ENCODE data around the gene PTCH2. TPM values are rescaled to one million over a fixed set of nuclear protein-coding genes. Genes with fewer than 3 reads are reported as not detected.
A peak's percentile ranks its signal among the peaks of the same experiment; 100 is the strongest.

The PTCH2 gene
- total and polyA plus RNA-seq, 2 of the 13 experiments (the other 11 are each of a cell fraction or from before 2014, with no cell fraction given): 0.60 to 1.5 TPM

- TF ChIP-seq SALL1 (CRISPR knock-in tag; IDR thresholded peaks at IDR 0.05) (peak; percentile 2), ZBTB21 (CRISPR knock-in tag; IDR thresholded peaks at IDR 0.05) (no peak), ZMAT5 (CRISPR knock-in tag; IDR thresholded peaks at IDR 0.05; ENCODE audit: borderline replicate concordance, low read depth) (no peak), ZNF629 (CRISPR knock-in tag; conservative IDR thresholded peaks at IDR 0.05) (peak; percentile 26; the same call in 1 of the 2 replicates), ZNF331 (CRISPR knock-in tag; IDR thresholded peaks at IDR 0.05) (no peak), SP2 (CRISPR knock-in tag; IDR thresholded peaks at IDR 0.05) (no peak), SRSF4 (IDR thresholded peaks at IDR 0.05; ENCODE audit: low read depth, low read length, poor library complexity, severe bottlenecking) (no peak), ZNF432 (CRISPR knock-in tag; IDR thresholded peaks at IDR 0.05; ENCODE audit: borderline replicate concordance) (no peak), KLF12 (CRISPR knock-in tag; IDR thresholded peaks at IDR 0.05; ENCODE audit: borderline replicate concordance) (peak; percentile 13; the same call in 1 of the 2 replicates), NKX3-1 (CRISPR knock-in tag; IDR thresholded peaks at IDR 0.05) (no peak), NFYB (CRISPR knock-in tag; IDR thresholded peaks at IDR 0.05) (no peak), EED (CRISPR knock-in tag; IDR thresholded peaks at IDR 0.05) (no peak), SMARCC2 (IDR thresholded peaks at IDR 0.05) (no peak), POLR2AphosphoS2 (IDR thresholded peaks at IDR 0.05; ENCODE audit: low read depth, low read length) (peak; percentile 65; the same call in 1 of the 2 replicates), KAT2B (IDR thresholded peaks at IDR 0.05; ENCODE audit: borderline replicate concordance, low read depth, low read length) (no peak), ELF4 (CRISPR knock-in tag; IDR thresholded peaks at IDR 0.05; ENCODE audit: borderline replicate concordance) (no peak), ZFX (CRISPR knock-in tag; IDR thresholded peaks at IDR 0.05; ENCODE audit: low read depth) (peak; percentile 79), ZNF264 (CRISPR knock-in tag; IDR thresholded peaks at IDR 0.05) (peak; percentile 12; the same call in 1 of the 2 replicates), PBX3 (CRISPR knock-in tag; IDR thresholded peaks at IDR 0.05; ENCODE audit: borderline replicate concordance) (0 out of 2 replicates have a peak, but pooled peaks have one; percentile 25), SIN3A (IDR thresholded peaks at IDR 0.05; ENCODE audit: borderline replicate concordance, low read depth, low read length) (peak; percentile 80; the same call in 1 of the 2 replicates), ZSCAN22 (CRISPR knock-in tag; IDR thresholded peaks at IDR 0.05) (no peak), ZNF775 (CRISPR knock-in tag; IDR thresholded peaks at IDR 0.05; ENCODE audit: borderline replicate concordance) (peak; percentile 87; the same call in 1 of the 2 replicates), ZNF75D (CRISPR knock-in tag; IDR thresholded peaks at IDR 0.05; ENCODE audit: borderline replicate concordance) (no peak), ZNF10 (CRISPR knock-in tag; IDR thresholded peaks at IDR 0.05; ENCODE audit: borderline replicate concordance, low read depth) (no peak), CHD4 (IDR thresholded peaks at IDR 0.05; ENCODE audit: borderline replicate concordance, low read length) (peak; percentile 87)
- TF ChIP-seq, protein P1, sequence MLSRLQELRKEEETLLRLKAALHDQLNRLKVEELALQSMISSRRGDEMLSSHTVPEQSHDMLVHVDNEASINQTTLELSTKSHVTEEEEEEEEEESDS (CRISPR knock-in tag; IDR thresholded peaks at IDR 0.05; ENCODE audit: borderline replicate concordance): 0 out of 2 replicates have a peak, but pooled peaks have one; percentile 57
- TF ChIP-seq, protein P2, sequence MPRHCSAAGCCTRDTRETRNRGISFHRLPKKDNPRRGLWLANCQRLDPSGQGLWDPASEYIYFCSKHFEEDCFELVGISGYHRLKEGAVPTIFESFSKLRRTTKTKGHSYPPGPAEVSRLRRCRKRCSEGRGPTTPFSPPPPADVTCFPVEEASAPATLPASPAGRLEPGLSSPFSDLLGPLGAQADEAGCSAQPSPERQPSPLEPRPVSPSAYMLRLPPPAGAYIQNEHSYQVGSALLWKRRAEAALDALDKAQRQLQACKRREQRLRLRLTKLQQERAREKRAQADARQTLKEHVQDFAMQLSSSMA (CRISPR knock-in tag; IDR thresholded peaks at IDR 0.05): no peak
- TF ChIP-seq, protein P3, sequence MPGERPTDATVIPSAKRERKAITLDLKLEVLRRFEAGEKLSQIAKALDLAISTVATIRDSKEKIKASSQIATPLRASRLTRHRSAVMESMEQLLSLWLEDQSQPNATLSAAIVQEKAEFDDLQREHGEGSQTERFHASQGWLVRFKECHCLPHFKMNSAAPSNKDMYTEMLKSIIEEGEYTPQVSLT (CRISPR knock-in tag; IDR thresholded peaks at IDR 0.05; ENCODE audit: borderline replicate concordance, low read depth): no peak
Measured at GRCh38 chr1:44808063-44808937, 34.8 kb downstream of the PTCH2 start, which contains the start of gene BTBD19 (continued).

Data from HepG2 (cell line).